ENCODE measurements around the gene PHLDB1. TPM values are rescaled to one million over a fixed set of nuclear protein-coding genes. Genes with fewer than 3 reads are reported as not detected.

Gene PHLDB1
- total RNA-seq, 1 experiment from 2014 or later: 36.2 TPM

DNA sequence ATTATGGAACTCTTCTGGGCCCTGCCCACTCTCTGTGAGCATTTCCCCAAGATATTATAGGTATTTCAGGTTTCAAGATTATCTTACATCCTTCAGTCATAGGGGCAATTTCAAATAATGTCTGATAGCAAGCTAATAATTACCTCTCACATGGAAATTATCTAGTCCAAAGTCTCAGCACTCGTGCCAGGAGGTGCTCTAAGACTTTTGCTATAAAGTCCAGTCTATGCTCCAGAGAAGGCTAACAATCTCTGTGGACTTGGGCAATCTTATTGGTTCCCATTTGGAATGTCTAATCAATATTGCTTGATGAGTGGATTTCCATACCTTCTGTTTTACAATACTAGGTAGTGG is 66.6 kb downstream of the PHLDB1 start:
- POLR2A ChIA-PET: no interaction called here
- intact Hi-C loops (cut with micrococcal nuclease): no loop called here
- H3K4me2 ChIP-seq (ENCODE audit: low read length): no peak overlapping the region

More for the DNA sequence above, 66.6 kb downstream of the PHLDB1 start:
- no peaks in the 10 kb centered on the region for H4K20me1 ChIP-seq (ENCODE audit: insufficient read depth)
- no peak overlapping the region for H2AFZ ChIP-seq (ENCODE audit: low read depth, low read length, poor library complexity, severe bottlenecking)
- ChIA-PET CTCF (interaction anchor here (0.7 kb wide), 1 partner anchor 12 kb away, joined by 3 read pairs; no protein-coding TSS in a partner anchor), RAD21 (ENCODE audit: low non-redundant PET in 1 of 2, low total read pairs in 2 of 2, uncharacterized antibody in 2 of 2, unreplicated experiment in 2 of 2) (no interaction called here)
- H3K4me3 ChIP-seq (replicated peaks in 1 of 2; ENCODE audit: low read depth in 1 of 2, low read length in 2 of 2): no peak overlapping the region
- peaks cover 1 to 6% of the 10 kb centered on the region in 2 experiments for H3K4me1 ChIP-seq (ENCODE audit: control insufficient read depth in 1 of 2, insufficient read depth in 2 of 2, low read length in 2 of 2)
- peaks cover 0 to 4% of the 10 kb centered on the region in 2 experiments; a peak in 2 of 4 replicates for H3K9me3 ChIP-seq (ENCODE audit: control insufficient read depth in 1 of 2, insufficient read depth in 1 of 2, low read depth in 1 of 2, low read length in 2 of 2)
- no peak for ATAC-seq
- no peak for DNase-seq (ENCODE audit: low read depth, low spot score)
- H3K79me2 ChIP-seq (ENCODE audit: insufficient read depth, low read length): no peaks in the 10 kb centered on the region
- H3K9me2 ChIP-seq (ENCODE audit: insufficient read depth): no peaks in the 10 kb centered on the region
- no peak for TF ChIP-seq POLR2A (IDR thresholded peaks at IDR 0.05; ENCODE audit: borderline replicate concordance, extremely low read depth, insufficient read depth, insufficient read length)
- TF ChIP-seq SP1 (IDR thresholded peaks at IDR 0.05; ENCODE audit: low read depth): no peak
- TF ChIP-seq, protein P1, sequence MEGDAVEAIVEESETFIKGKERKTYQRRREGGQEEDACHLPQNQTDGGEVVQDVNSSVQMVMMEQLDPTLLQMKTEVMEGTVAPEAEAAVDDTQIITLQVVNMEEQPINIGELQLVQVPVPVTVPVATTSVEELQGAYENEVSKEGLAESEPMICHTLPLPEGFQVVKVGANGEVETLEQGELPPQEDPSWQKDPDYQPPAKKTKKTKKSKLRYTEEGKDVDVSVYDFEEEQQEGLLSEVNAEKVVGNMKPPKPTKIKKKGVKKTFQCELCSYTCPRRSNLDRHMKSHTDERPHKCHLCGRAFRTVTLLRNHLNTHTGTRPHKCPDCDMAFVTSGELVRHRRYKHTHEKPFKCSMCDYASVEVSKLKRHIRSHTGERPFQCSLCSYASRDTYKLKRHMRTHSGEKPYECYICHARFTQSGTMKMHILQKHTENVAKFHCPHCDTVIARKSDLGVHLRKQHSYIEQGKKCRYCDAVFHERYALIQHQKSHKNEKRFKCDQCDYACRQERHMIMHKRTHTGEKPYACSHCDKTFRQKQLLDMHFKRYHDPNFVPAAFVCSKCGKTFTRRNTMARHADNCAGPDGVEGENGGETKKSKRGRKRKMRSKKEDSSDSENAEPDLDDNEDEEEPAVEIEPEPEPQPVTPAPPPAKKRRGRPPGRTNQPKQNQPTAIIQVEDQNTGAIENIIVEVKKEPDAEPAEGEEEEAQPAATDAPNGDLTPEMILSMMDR (IDR thresholded peaks at IDR 0.05 in 2 of 3, conservative IDR thresholded peaks at IDR 0.05 in 1 of 3; ENCODE audit: borderline replicate concordance in 1 of 3, insufficient read depth in 1 of 3, low read depth in 2 of 3, low read length in 2 of 3): no peak
- no peak for TF ChIP-seq FOSL1 (IDR thresholded peaks at IDR 0.05; ENCODE audit: low read depth)
- TF ChIP-seq, protein P2, sequence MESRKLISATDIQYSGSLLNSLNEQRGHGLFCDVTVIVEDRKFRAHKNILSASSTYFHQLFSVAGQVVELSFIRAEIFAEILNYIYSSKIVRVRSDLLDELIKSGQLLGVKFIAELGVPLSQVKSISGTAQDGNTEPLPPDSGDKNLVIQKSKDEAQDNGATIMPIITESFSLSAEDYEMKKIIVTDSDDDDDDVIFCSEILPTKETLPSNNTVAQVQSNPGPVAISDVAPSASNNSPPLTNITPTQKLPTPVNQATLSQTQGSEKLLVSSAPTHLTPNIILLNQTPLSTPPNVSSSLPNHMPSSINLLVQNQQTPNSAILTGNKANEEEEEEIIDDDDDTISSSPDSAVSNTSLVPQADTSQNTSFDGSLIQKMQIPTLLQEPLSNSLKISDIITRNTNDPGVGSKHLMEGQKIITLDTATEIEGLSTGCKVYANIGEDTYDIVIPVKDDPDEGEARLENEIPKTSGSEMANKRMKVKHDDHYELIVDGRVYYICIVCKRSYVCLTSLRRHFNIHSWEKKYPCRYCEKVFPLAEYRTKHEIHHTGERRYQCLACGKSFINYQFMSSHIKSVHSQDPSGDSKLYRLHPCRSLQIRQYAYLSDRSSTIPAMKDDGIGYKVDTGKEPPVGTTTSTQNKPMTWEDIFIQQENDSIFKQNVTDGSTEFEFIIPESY (IDR thresholded peaks at IDR 0.05; ENCODE audit: extremely low read depth, insufficient replicate concordance, low read length): no peak
- no peak for TF ChIP-seq ZFX (IDR thresholded peaks at IDR 0.05)
- no peak for TF ChIP-seq SRF (IDR thresholded peaks at IDR 0.05; ENCODE audit: low read depth)
- TF ChIP-seq ELF1 (IDR thresholded peaks at IDR 0.05; ENCODE audit: borderline replicate concordance, low read depth): no peak
- no peak for TF ChIP-seq EZH2phosphoT487 (IDR thresholded peaks at IDR 0.05; ENCODE audit: borderline replicate concordance)
- TF ChIP-seq, protein P3, sequence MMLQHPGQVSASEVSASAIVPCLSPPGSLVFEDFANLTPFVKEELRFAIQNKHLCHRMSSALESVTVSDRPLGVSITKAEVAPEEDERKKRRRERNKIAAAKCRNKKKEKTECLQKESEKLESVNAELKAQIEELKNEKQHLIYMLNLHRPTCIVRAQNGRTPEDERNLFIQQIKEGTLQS (IDR thresholded peaks at IDR 0.05): no peak
- no peak for TF ChIP-seq RAD21 (IDR thresholded peaks at IDR 0.05; ENCODE audit: low read depth)
- no peak for TF ChIP-seq POLR2AphosphoS5 (IDR thresholded peaks at IDR 0.05; ENCODE audit: low read depth, low read length)
- TF ChIP-seq, protein P4, sequence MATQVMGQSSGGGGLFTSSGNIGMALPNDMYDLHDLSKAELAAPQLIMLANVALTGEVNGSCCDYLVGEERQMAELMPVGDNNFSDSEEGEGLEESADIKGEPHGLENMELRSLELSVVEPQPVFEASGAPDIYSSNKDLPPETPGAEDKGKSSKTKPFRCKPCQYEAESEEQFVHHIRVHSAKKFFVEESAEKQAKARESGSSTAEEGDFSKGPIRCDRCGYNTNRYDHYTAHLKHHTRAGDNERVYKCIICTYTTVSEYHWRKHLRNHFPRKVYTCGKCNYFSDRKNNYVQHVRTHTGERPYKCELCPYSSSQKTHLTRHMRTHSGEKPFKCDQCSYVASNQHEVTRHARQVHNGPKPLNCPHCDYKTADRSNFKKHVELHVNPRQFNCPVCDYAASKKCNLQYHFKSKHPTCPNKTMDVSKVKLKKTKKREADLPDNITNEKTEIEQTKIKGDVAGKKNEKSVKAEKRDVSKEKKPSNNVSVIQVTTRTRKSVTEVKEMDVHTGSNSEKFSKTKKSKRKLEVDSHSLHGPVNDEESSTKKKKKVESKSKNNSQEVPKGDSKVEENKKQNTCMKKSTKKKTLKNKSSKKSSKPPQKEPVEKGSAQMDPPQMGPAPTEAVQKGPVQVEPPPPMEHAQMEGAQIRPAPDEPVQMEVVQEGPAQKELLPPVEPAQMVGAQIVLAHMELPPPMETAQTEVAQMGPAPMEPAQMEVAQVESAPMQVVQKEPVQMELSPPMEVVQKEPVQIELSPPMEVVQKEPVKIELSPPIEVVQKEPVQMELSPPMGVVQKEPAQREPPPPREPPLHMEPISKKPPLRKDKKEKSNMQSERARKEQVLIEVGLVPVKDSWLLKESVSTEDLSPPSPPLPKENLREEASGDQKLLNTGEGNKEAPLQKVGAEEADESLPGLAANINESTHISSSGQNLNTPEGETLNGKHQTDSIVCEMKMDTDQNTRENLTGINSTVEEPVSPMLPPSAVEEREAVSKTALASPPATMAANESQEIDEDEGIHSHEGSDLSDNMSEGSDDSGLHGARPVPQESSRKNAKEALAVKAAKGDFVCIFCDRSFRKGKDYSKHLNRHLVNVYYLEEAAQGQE (IDR thresholded peaks at IDR 0.05; ENCODE audit: low read depth): no peak
- no peak for TF ChIP-seq TCF7L2 (IDR thresholded peaks at IDR 0.05; ENCODE audit: borderline replicate concordance, extremely low read depth, insufficient read depth, insufficient read length)
- no peak for TF ChIP-seq YY1 (IDR thresholded peaks at IDR 0.05; ENCODE audit: extremely low read depth, insufficient replicate concordance, low read depth, low read length)
- no peak for TF ChIP-seq EGR1 (IDR thresholded peaks at IDR 0.05; ENCODE audit: low read depth)
- no peak for TF ChIP-seq EZH2 (IDR thresholded peaks at IDR 0.05)
- H3K27me3 ChIP-seq (ENCODE audit: insufficient read depth, low read length): no peaks in the 10 kb centered on the region
- H3K27ac ChIP-seq (ENCODE audit: low read depth, low read length): no peak overlapping the region
- no peak overlapping the region for H3K9ac ChIP-seq (ENCODE audit: low read length)
- H3K36me3 ChIP-seq (ENCODE audit: control insufficient read depth in 1 of 2, insufficient read depth in 2 of 2, low read length in 2 of 2): no peaks in the 10 kb centered on the region
- BruUV-seq (replicated peaks): no TSS peak

Measured in HCT116 (cell line).